Esophagus (tissue), 2 donors: ENCODE data around the gene PLA2G6. TPM values are rescaled to one million over a fixed set of nuclear protein-coding genes. Genes with fewer than 3 reads are reported as not detected.

ENCODE experiments used
- H3K27ac ChIP-seq, 2 donors: one replicate each; pipeline ENCODE4 v1.5.1; 2013; ENCODE audit warnings: low read depth in 2 of 2, mild to moderate bottlenecking in 2 of 2, inconsistent platforms in 1 of 2, low read length in 1 of 2, moderate library complexity in 1 of 2
- H3K27me3 ChIP-seq, 2 donors: one replicate each; pipeline ENCODE4 v1.6.1; 2013; ENCODE audit warnings: low read length in 2 of 2, control low read depth in 1 of 2, mild to moderate bottlenecking in 1 of 2; ENCODE audit not compliant: insufficient read depth in 2 of 2, control insufficient read depth in 1 of 2
- H3K36me3 ChIP-seq, 2 donors: one replicate each; pipeline ENCODE4 v1.6.1; 2013; ENCODE audit warnings: low read length in 1 of 2; ENCODE audit not compliant: control insufficient read depth in 2 of 2, insufficient read depth in 2 of 2
- H3K4me1 ChIP-seq, 2 donors: one replicate each; pipeline ENCODE4 v1.6.1; 2013; ENCODE audit warnings: low read length in 1 of 2; ENCODE audit not compliant: control insufficient read depth in 2 of 2, insufficient read depth in 2 of 2
- H3K4me3 ChIP-seq, 2 donors: one replicate each; pipeline ENCODE4 v1.5.1; 2013; ENCODE audit warnings: low read length in 2 of 2, mild to moderate bottlenecking in 2 of 2, low read depth in 1 of 2, moderate library complexity in 1 of 2
- H3K9me3 ChIP-seq, 2 donors: one replicate each; pipeline ENCODE4 v1.6.1; 2013; ENCODE audit warnings: mild to moderate bottlenecking in 2 of 2, low read depth in 1 of 2, low read length in 1 of 2, moderate library complexity in 1 of 2; ENCODE audit not compliant: control insufficient read depth in 2 of 2, insufficient read depth in 1 of 2
- WGBS, 2 donors: extraction: QIAGEN DNeasy Blood & Tissue Kit; methylation state at CpG; one replicate each; pipeline ENCODE4 v1.1.7; 2013; 5-methylcytosine and 5-hydroxymethylcytosine counted together
- polyA plus RNA-seq, 2 donors: library from polyadenylated mRNA; stranded (reverse); fragments of 200-250 nt; gene quantifications; one replicate each; pipeline ENCODE4 v1.2.3, GENCODE V29; 2013
- donor health status: healthy with polysubstance abuse.
- donor health status: Bipolar disorder and iron deficiency.

Gene PLA2G6
- polyA plus RNA-seq, 2 donors: 14.5 to 36.3 TPM

- no peak overlapping the region for H3K27ac ChIP-seq
- H3K4me1 ChIP-seq: peaks cover 12% of the 10 kb centered on the region in 2 donors
- no peak overlapping the region for H3K4me3 ChIP-seq
- peaks cover 0 to 20% of the 10 kb centered on the region in 2 donors for H3K36me3 ChIP-seq
- H3K9me3 ChIP-seq: peaks cover 0 to 2% of the 10 kb centered on the region in 2 donors
- H3K27me3 ChIP-seq: peaks cover 0 to 4% of the 10 kb centered on the region in 2 donors
- WGBS, 2 donors: 69 to 72% methylated on average over 21 to 22 of the region's 22 CpGs
These were observed 103.4 kb downstream of the PLA2G6 start for GRCh38 chr22:38078046-38078840.

GRCh38 chr22:38077595-38077994 lies 104.0 kb downstream of the PLA2G6 start:
- no peak overlapping the region for H3K27ac ChIP-seq
- H3K9me3 ChIP-seq: no peaks in the 10 kb centered on the region
- peaks cover 12% of the 10 kb centered on the region in 2 donors for H3K4me1 ChIP-seq
- peaks cover 4 to 26% of the 10 kb centered on the region in 2 donors for H3K36me3 ChIP-seq
- no peak overlapping the region for H3K4me3 ChIP-seq
- peaks cover 0 to 4% of the 10 kb centered on the region in 2 donors for H3K27me3 ChIP-seq
- 76 to 79% methylated on average over 14 of the region's 14 CpGs for WGBS, 2 donors

GRCh38 chr22:38077096-38077495 lies 104.5 kb downstream of the PLA2G6 start:
- WGBS, 2 donors: 75 to 81% methylated on average over 12 of the region's 12 CpGs
- peaks cover 8 to 30% of the 10 kb centered on the region in 2 donors for H3K36me3 ChIP-seq
- peaks cover 9 to 12% of the 10 kb centered on the region in 2 donors for H3K4me1 ChIP-seq
- H3K9me3 ChIP-seq: no peaks in the 10 kb centered on the region
- peaks cover 0 to 4% of the 10 kb centered on the region in 2 donors for H3K27me3 ChIP-seq
- no peak overlapping the region for H3K4me3 ChIP-seq
- H3K27ac ChIP-seq: no peak overlapping the region

GRCh38 chr22:38075961-38076360 lies 105.7 kb downstream of the PLA2G6 start:
- WGBS, 2 donors: 87 to 89% methylated on average over 13 of the region's 13 CpGs
- no peaks in the 10 kb centered on the region for H3K27me3 ChIP-seq

GRCh38 chr22:38075105-38075825 lies 106.4 kb downstream of the PLA2G6 start:
- Histone ChIP-seq H3K9me3 (no peaks in the 10 kb centered on the region), H3K36me3 (peaks cover 8 to 42% of the 10 kb centered on the region in 2 donors), H3K4me3 (no peak overlapping the region), H3K27ac (no peak overlapping the region), H3K4me1 (no peaks in the 10 kb centered on the region), H3K27me3 (no peaks in the 10 kb centered on the region)
- 91 to 92% methylated on average over 28 to 32 of the region's 32 CpGs for WGBS, 2 donors

More at GRCh38 chr22:38075961-38076360, 105.7 kb downstream of the PLA2G6 start:
- H3K9me3 ChIP-seq: no peaks in the 10 kb centered on the region
- H3K4me1 ChIP-seq: peaks cover 4% of the 10 kb centered on the region in 2 donors
- H3K27ac ChIP-seq: no peak overlapping the region
- H3K36me3 ChIP-seq: peaks cover 8 to 38% of the 10 kb centered on the region in 2 donors
- no peak overlapping the region for H3K4me3 ChIP-seq

- no peaks in the 10 kb centered on the region for H3K27me3 ChIP-seq
- peaks cover 8 to 43% of the 10 kb centered on the region in 2 donors for H3K36me3 ChIP-seq
- H3K9me3 ChIP-seq: no peaks in the 10 kb centered on the region
- no peak overlapping the region for H3K27ac ChIP-seq
- no peaks in the 10 kb centered on the region for H3K4me1 ChIP-seq
- H3K4me3 ChIP-seq: no peak overlapping the region
- 87 to 90% methylated on average over 47 of the region's 47 CpGs for WGBS, 2 donors
These were observed 107.2 kb downstream of the PLA2G6 start for GRCh38 chr22:38074181-38075104.

- H3K4me3 ChIP-seq: no peak overlapping the region
- no peak overlapping the region for H3K27ac ChIP-seq
- peaks cover 11 to 47% of the 10 kb centered on the region in 2 donors for H3K36me3 ChIP-seq
- H3K27me3 ChIP-seq: no peaks in the 10 kb centered on the region
- no peaks in the 10 kb centered on the region for H3K4me1 ChIP-seq
- 94% methylated on average over 28 of the region's 28 CpGs for WGBS, 2 donors
- H3K9me3 ChIP-seq: no peaks in the 10 kb centered on the region
These were observed 108.2 kb downstream of the PLA2G6 start for GRCh38 chr22:38073150-38074130.

- H3K27ac ChIP-seq: no peak overlapping the region
- no peaks in the 10 kb centered on the region for H3K27me3 ChIP-seq
- H3K4me1 ChIP-seq: no peaks in the 10 kb centered on the region
- H3K36me3 ChIP-seq: peaks cover 17 to 55% of the 10 kb centered on the region in 2 donors
- no peak overlapping the region for H3K4me3 ChIP-seq
- H3K9me3 ChIP-seq: no peaks in the 10 kb centered on the region
- whole genome bisulfite sequencing, 2 donors: 92 to 96% methylated on average over 25 of the region's 25 CpGs
These were observed 109.1 kb downstream of the PLA2G6 start for GRCh38 chr22:38072322-38073149.
